ENCODE measurements around the gene ANAPC2. TPM values are rescaled to one million over a fixed set of nuclear protein-coding genes. Genes with fewer than 3 reads are reported as not detected.

The ANAPC2 gene
- total RNA-seq, 4 donors from 2014 or later, result 14.0 to 34.1 (median 25.1) TPM

DNA sequence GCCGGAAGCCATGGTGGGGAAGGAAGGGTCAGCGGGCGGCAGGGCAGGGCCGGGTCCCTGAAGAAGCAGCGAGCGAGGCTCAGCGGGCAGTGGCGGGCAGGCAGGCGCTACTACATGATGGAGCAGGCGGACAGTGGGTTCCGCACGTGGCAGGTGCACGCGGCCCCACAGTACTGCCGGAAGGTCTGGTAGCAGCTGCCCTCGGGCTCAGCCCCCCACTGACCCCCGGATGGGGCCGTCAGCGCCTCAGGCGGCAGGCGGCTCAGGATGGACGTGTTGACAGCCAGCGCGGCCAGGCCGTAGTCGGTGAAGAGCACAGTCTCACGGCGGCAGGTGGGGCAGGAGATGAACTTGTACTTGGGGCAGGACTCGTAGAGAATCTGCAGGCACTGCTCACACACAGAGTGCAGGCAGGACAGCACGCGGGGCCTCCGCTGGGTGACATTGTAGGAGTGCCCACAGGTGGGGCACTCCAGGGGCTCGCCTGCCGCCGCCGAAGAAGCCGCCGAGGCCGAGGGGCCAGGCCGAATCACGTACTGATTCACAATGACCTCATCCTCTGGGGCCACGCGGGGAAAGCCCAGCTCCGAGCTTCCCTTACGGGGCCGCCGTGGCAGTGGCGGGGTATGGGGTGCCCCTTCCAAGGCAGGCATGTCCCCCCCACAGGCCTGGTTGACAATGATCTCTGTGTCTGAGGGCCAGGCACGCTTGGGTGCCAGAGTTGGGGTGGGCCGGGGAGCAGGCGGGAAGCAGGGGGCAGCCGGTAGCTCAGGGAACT, 32.1 kb upstream of the ANAPC2 start:
- Histone ChIP-seq H3K4me1 (peaks cover 39 to 83% (median 44%) of the 10 kb centered on the region in 3 donors), H3K27ac (peak overlapping the region in 1 of 4 donors; percentile 70), H3K9me3 (no peaks in the 10 kb centered on the region), H3K4me3 (no peak overlapping the region), H3K27me3 (no peaks in the 10 kb centered on the region), H3K36me3 (peaks cover 0 to 12% (median 0%) of the 10 kb centered on the region in 3 donors)
- intact Hi-C loops (cut with DNase I), result no loop called here
- DNase-seq, result no peak
- WGBS, 2 donors, result 91 to 95% methylated on average over 13 to 19 of the region's 52 CpGs
- TF ChIP-seq, protein P1, sequence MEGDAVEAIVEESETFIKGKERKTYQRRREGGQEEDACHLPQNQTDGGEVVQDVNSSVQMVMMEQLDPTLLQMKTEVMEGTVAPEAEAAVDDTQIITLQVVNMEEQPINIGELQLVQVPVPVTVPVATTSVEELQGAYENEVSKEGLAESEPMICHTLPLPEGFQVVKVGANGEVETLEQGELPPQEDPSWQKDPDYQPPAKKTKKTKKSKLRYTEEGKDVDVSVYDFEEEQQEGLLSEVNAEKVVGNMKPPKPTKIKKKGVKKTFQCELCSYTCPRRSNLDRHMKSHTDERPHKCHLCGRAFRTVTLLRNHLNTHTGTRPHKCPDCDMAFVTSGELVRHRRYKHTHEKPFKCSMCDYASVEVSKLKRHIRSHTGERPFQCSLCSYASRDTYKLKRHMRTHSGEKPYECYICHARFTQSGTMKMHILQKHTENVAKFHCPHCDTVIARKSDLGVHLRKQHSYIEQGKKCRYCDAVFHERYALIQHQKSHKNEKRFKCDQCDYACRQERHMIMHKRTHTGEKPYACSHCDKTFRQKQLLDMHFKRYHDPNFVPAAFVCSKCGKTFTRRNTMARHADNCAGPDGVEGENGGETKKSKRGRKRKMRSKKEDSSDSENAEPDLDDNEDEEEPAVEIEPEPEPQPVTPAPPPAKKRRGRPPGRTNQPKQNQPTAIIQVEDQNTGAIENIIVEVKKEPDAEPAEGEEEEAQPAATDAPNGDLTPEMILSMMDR (IDR thresholded peaks at IDR 0.05), result no peak
- no peak for TF ChIP-seq POLR2A (IDR thresholded peaks at IDR 0.05)

DNA sequence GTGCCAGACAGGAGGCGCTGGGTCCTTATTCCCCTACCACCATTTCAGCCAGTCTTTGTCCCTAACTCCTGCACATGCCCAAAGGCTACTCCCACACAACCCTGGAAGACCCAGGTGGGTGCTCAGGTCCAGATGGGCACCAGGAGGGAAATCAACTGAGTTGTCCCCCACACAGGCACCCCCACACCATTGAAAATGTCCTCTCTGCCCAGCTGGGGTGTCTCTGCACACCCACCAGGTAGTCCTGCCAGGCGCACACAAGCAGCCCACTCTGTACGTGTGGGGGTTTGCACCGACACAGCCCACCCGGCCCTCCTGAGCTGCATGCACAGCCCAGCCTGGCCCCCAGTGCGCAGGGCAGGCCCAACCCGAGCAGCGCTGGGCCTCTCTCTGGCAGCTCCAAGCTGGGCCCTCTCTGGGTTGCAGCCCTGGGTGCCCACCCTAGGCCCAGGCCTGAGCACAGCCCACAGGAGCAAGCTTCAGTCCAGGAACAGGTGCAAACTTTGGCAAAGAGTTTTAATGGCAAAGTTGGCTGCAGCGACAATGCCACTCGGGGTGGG, 31.5 kb upstream of the ANAPC2 start:
- no peak overlapping the region for H3K27ac ChIP-seq
- H3K9me3 ChIP-seq, result no peaks in the 10 kb centered on the region
- no peak for DNase-seq
- 92% methylated on average over 2 of the region's 10 CpGs for WGBS, 2 donors
- H3K36me3 ChIP-seq, result peaks cover 0 to 19% (median 0%) of the 10 kb centered on the region in 3 donors
- H3K4me3 ChIP-seq, result no peak overlapping the region
- H3K4me1 ChIP-seq, result peaks cover 38 to 76% (median 44%) of the 10 kb centered on the region in 3 donors
- TF ChIP-seq, protein P1 (IDR thresholded peaks at IDR 0.05), result no peak
- intact Hi-C loops (cut with DNase I), result no loop called here
- H3K27me3 ChIP-seq, result no peaks in the 10 kb centered on the region

DNA sequence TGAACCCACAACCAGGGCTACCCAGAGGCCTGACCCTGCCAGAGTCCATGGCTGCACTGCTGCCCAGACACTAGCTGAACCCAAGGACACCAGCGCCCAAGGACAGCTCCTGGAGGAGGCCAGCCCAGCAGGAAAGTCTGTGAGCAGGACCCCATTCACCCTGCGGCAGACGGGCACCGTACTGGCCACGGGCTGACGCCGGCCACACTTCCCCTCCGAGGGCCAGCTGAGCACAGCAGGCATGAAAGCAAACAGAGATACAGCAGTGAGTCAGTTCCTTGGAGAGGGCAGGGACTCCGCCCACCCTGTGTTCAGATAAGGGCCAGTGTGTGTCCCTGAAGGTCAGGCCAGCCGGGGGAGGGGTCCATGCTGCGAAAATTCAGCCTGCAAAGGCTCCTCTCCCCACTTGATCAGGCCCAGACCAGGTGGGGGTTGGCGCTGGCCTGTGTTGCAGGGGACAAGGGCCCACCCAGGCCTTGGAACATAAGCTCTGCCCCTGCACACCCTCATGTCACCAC, 30.5 kb upstream of the ANAPC2 start:
- no peak for DNase-seq
- TF ChIP-seq, protein P1 (IDR thresholded peaks at IDR 0.05), result no peak
- no peak for TF ChIP-seq POLR2A (IDR thresholded peaks at IDR 0.05)
- intact Hi-C loops (cut with DNase I), result no loop called here
- Histone ChIP-seq H3K9me3 (no peaks in the 10 kb centered on the region), H3K36me3 (peaks cover 0 to 29% (median 0%) of the 10 kb centered on the region in 3 donors), H3K4me3 (peak overlapping the region; percentile 37 to 66 (median 50)), H3K27ac (peak overlapping the region in 3 of 4 donors; percentile 83 to 92 (median 91)), H3K4me1 (peaks cover 28 to 66% (median 33%) of the 10 kb centered on the region in 3 donors), H3K27me3 (no peaks in the 10 kb centered on the region)
- WGBS, 2 donors, result 69% methylated on average over 4 of the region's 12 CpGs; no CpG with 5 or more reads in 1 of the 2 donors

DNA sequence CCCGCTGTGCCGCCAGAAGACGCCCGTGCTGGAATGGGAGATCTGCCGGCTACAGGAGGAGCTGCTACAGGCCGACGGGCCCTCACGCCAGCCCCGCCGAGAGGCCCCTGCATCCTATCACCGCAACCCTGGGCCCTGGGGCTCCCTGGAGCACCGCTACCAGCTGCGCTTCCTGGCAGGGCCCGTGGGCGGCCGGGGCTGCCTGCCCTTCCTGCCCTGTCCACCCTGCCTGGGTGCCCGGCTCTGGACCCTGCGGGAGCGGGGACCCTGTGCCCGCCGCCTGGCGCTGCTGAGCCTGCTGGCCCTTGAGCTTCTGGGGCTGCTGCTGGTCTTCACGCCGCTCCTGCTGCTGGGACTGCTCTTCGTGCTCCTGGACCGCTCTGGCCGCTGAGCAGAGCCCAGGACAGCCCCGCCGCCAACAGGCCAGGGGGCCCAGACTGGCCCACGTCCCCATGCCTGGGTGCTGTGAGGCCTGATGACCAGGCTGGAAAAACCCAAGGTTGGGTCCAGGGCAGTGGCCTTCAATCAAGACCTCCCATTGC, 29.9 kb upstream of the ANAPC2 start:
- H3K36me3 ChIP-seq, result peaks cover 0 to 29% (median 0%) of the 10 kb centered on the region in 3 donors
- H3K27me3 ChIP-seq, result no peaks in the 10 kb centered on the region
- DNase-seq, result no peak
- no peaks in the 10 kb centered on the region for H3K9me3 ChIP-seq
- WGBS, 2 donors, result 67% methylated on average over 2 of the region's 30 CpGs; no CpG with 5 or more reads in 1 of the 2 donors
- TF ChIP-seq, protein P1 (IDR thresholded peaks at IDR 0.05), result no peak
- no peak for TF ChIP-seq POLR2A (IDR thresholded peaks at IDR 0.05)
- peaks cover 28 to 64% (median 31%) of the 10 kb centered on the region in 3 donors for H3K4me1 ChIP-seq
- H3K4me3 ChIP-seq, result peak overlapping the region; percentile 37 to 66 (median 50)
- intact Hi-C loops (cut with DNase I), result no loop called here
- H3K27ac ChIP-seq, result peak overlapping the region; percentile 83 to 92 (median 90)

Data from esophagus squamous epithelium (tissue), 5 donors.